GM18519 (cell line): Measurements from ENCODE around the gene ZBTB7C.

ENCODE experiments used
- ATAC-seq: cut with Tn5 transposase; IDR thresholded peaks from one replicate; pipeline ENCODE4 v1.9.1; 2021; ENCODE audit warnings: mild to moderate bottlenecking, moderate library complexity; ENCODE audit not compliant: unreplicated experiment, low FRiP score

The ZBTB7C gene

GRCh38 chr18:48274301-48274700 is 134.9 kb downstream of the ZBTB7C start:
- no peak for ATAC-seq

GRCh38 chr18:48270929-48271328 is 138.3 kb downstream of the ZBTB7C start:
- no peak for ATAC-seq

GRCh38 chr18:48265328-48265727 is 143.9 kb downstream of the ZBTB7C start:
- no peak for ATAC-seq

- no peak for ATAC-seq
These were observed 145.0 kb downstream of the ZBTB7C start for GRCh38 chr18:48263914-48264902.

GRCh38 chr18:48263192-48263853 is 145.9 kb downstream of the ZBTB7C start:
- ATAC-seq: no peak

GRCh38 chr18:48260237-48260636 is 148.9 kb downstream of the ZBTB7C start:
- ATAC-seq: no peak

- ATAC-seq: no peak
These were observed 152.3 kb downstream of the ZBTB7C start for GRCh38 chr18:48256848-48257247.

GRCh38 chr18:48254077-48254602 is 155.0 kb downstream of the ZBTB7C start:
- ATAC-seq: no peak

- ATAC-seq: no peak
These were observed 156.7 kb downstream of the ZBTB7C start for GRCh38 chr18:48252525-48252924.

- no peak for ATAC-seq
These were observed 158.3 kb downstream of the ZBTB7C start for GRCh38 chr18:48250918-48251317.

GRCh38 chr18:48250362-48250907 is 158.7 kb downstream of the ZBTB7C start:
- ATAC-seq: no peak

GRCh38 chr18:48249854-48250253 is 159.3 kb downstream of the ZBTB7C start:
- no peak for ATAC-seq

- no peak for ATAC-seq
These were observed 164.7 kb downstream of the ZBTB7C start for GRCh38 chr18:48244530-48244929.

- no peak for ATAC-seq
These were observed 170.5 kb downstream of the ZBTB7C start for GRCh38 chr18:48238636-48239035.

GRCh38 chr18:48238206-48238605 is 171.0 kb downstream of the ZBTB7C start:
- ATAC-seq: no peak

- no peak for ATAC-seq
These were observed 172.4 kb downstream of the ZBTB7C start for GRCh38 chr18:48236822-48237221.

- ATAC-seq: no peak
These were observed 178.6 kb downstream of the ZBTB7C start for GRCh38 chr18:48230467-48231113.

- ATAC-seq: no peak
These were observed 179.6 kb downstream of the ZBTB7C start for GRCh38 chr18:48229552-48229981.

- ATAC-seq: no peak
These were observed 180.3 kb downstream of the ZBTB7C start for GRCh38 chr18:48228841-48229240.

GRCh38 chr18:48228301-48228715 is 180.9 kb downstream of the ZBTB7C start:
- no peak for ATAC-seq
